Activated CD8-positive, alpha-beta T cell treated with anti-CD3 and anti-CD28 coated beads, Interleukin-2, amount 10 ng/mL, durations not matched to agents 7 days and 5 days (primary cell): ENCODE data around the gene YIF1B. TPM values are rescaled to one million over a fixed set of nuclear protein-coding genes. Genes with fewer than 3 reads are reported as not detected.
"Not testable (repeated sequence)": the region's sequence is repeated elsewhere in the genome, so short reads cannot be mapped to it uniquely, and the experiment has no call there.

Source experiments
- ATAC-seq: fragments of 150-1000 bp; cut with Tn5 transposase; one replicate; pipeline ENCODE4 v1.10.0; 2021; ENCODE audit warnings: moderate library complexity
- CTCF ChIA-PET: fragments of 350-600 bp; sonication (Branson Sonifier 250); formaldehyde crosslinking; loops from one replicate; lab custom pipeline; 2021; ENCODE audit warnings: antibody characterized with exemption; lab: Charles Lee
- POLR2A ChIA-PET: fragments of 350-600 bp; sonication (Branson Sonifier 250); formaldehyde crosslinking; loops from one replicate; lab custom pipeline; 2021; ENCODE audit warnings: antibody characterized with exemption; lab: Charles Lee
- DNase-seq: peaks from one replicate; pipeline ENCODE4 v3.0.0-alpha.2; 2020
- H3K27ac Mint-ChIP-seq: one replicate; pipeline ENCODE4 v1.8.0; 2021; ENCODE audit warnings: mild to moderate bottlenecking, mixed read lengths
- H3K27me3 Mint-ChIP-seq: one replicate; pipeline ENCODE4 v1.8.0; 2021; ENCODE audit warnings: low read depth, mixed read lengths
- H3K36me3 Mint-ChIP-seq: one replicate; pipeline ENCODE4 v1.8.0; 2021; ENCODE audit warnings: low read depth, mixed read lengths
- H3K4me1 Mint-ChIP-seq: one replicate; pipeline ENCODE4 v1.8.0; 2021; ENCODE audit warnings: low read depth, mixed read lengths
- H3K4me3 Mint-ChIP-seq: one replicate; pipeline ENCODE4 v1.8.0; 2021; ENCODE audit warnings: mild to moderate bottlenecking, mixed read lengths
- H3K9me3 Mint-ChIP-seq: one replicate; pipeline ENCODE4 v1.8.0; 2022; ENCODE audit warnings: mixed read lengths; ENCODE audit not compliant: insufficient read depth
- total RNA-seq, 2 experiments: library from RNA; stranded (reverse); gene quantifications; one replicate each; pipeline ENCODE4 v1.2.3, GENCODE V29; 2021

Gene YIF1B
- total RNA-seq, 2 experiments from 2014 or later: 66.6 to 72.3 TPM

DNA sequence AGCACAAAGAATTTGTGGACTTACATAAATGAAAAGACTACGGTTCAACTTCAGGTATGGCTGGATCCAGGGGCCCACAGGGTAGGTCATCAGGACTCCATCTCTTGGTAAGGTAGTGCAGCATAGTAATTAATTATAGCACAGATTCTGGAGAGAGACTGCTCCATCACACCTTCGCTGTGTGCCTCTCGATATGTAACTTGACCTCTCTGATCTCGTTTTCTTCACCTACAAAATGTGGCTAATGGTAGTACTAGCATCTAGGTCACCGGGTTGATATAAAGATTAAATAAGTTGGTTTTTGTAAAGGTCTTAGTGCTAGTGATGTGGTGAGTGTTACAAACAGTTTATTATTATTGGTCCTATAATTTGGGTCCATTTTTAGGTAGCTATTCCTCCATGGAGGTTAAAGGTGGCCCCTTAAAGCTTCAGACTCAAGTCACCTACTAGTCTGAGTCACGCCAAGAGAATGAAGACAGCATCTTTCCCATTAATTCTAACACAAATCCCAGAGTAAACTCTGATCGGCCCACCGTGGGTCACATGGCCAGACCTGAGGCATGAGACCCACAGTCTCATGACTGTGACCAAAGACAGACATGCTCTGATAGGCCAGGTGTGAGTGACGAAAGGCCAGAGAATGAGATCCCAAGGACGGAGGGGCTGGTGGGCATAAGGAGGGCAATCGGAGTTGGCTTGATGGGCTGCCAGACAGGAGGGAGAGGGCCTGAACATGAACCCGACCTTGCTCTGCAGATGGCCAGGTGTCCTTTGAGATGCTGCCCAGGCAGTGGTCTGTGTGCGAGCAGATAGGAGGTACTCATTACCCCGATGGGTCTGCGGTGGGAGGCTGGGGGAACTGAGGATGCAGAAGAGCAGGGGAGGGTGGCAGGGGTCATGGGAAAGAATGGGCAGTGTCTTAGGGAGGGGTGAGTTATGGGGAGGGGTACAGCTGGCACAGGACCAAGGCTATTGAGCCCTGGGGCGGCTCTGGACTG, 40.3 kb upstream of the YIF1B start:
- Mint-ChIP-seq H3K4me3 (no peak overlapping the region), H3K36me3 (no peaks in the 10 kb centered on the region), H3K9me3 (no peaks in the 10 kb centered on the region), H3K4me1 (peaks cover 4% of the 10 kb centered on the region), H3K27ac (no peak overlapping the region), H3K27me3 (peaks cover 25% of the 10 kb centered on the region)
- DNase-seq (no peak), ATAC-seq (no peak)
- CTCF ChIA-PET: no interaction called here
- POLR2A ChIA-PET: no interaction called here

- Mint-ChIP-seq H3K4me3 (no peak overlapping the region), H3K27ac (no peak overlapping the region), H3K27me3 (peaks cover 4% of the 10 kb centered on the region), H3K9me3 (no peaks in the 10 kb centered on the region), H3K36me3 (no peaks in the 10 kb centered on the region), H3K4me1 (no peaks in the 10 kb centered on the region)
- no peak for DNase-seq
- POLR2A ChIA-PET: no interaction called here
- CTCF ChIA-PET: interaction anchor here (1.2 kb wide), 1 partner anchor 126 kb away, joined by 5 read pairs; no protein-coding TSS in a partner anchor
- no peak for ATAC-seq
Observed at GRCh38 chr19:38352611-38353010, 36.9 kb upstream of the YIF1B start.

DNA sequence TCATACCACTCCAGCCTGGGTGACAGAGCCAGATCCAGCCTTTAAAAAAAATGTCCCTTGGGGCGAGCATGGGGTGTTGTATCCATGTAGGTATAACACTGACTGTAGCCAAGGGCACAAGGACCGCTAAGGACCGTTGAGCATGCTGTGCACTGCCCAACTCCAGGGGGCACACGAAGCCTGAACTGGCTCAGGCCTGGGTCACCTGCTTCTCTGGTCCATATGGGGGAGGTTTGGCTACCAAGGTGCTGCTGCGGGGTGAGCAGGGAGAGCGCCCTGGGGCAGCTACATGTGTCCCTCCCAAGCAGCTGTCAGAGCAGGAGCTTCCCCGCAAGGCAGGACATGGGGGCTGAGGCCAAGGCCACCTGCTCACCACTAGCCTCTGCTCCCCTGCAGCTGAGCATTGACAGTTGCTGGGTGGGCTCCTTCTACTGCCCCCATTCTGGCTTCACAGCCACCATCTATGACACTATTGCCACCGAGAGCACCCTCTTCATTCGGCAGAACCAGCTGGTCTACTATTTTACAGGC, 36.2 kb upstream of the YIF1B start:
- no peaks in the 10 kb centered on the region for H3K4me1 Mint-ChIP-seq
- peaks cover 4% of the 10 kb centered on the region for H3K27me3 Mint-ChIP-seq
- ChIA-PET POLR2A (interaction anchor here (1.1 kb wide), 1 partner anchor 10 kb away, joined by 3 read pairs; no protein-coding TSS in a partner anchor), CTCF (no interaction called here)
- ATAC-seq (peak; percentile 15), DNase-seq (no peak)
- no peak overlapping the region for H3K27ac Mint-ChIP-seq
- no peaks in the 10 kb centered on the region for H3K36me3 Mint-ChIP-seq
- no peaks in the 10 kb centered on the region for H3K9me3 Mint-ChIP-seq
- H3K4me3 Mint-ChIP-seq: no peak overlapping the region

GRCh38 chr19:38350883-38351282, 35.1 kb upstream of the YIF1B start:
- no peak overlapping the region for H3K4me3 Mint-ChIP-seq
- no peak for DNase-seq
- no peaks in the 10 kb centered on the region for H3K36me3 Mint-ChIP-seq
- no peaks in the 10 kb centered on the region for H3K4me1 Mint-ChIP-seq
- ChIA-PET CTCF (no interaction called here), POLR2A (interaction anchor here (1.1 kb wide), 1 partner anchor 11 kb away, joined by 3 read pairs; no protein-coding TSS in a partner anchor)
- H3K27ac Mint-ChIP-seq: no peak overlapping the region
- no peaks in the 10 kb centered on the region for H3K27me3 Mint-ChIP-seq
- no peak for ATAC-seq
- no peaks in the 10 kb centered on the region for H3K9me3 Mint-ChIP-seq

DNA sequence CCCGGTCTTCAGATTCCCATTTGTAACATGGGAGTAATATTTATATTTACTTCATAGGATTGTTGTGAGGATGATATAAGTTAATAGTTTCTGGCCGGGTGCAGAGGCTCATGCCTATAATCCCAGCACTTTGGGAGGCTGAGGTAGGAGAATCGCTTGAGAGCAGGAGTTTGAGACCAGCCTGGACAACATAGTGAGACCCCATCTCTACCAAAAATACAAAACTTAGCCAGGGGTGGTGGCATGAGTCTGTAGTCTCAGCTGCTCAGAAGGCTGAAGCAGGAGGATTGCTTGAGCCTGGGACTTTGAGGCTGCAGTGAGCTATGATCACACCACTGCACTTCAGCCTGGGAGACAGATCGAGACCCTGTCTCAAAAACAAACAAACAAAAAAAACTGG, 31.1 kb upstream of the YIF1B start:
- ATAC-seq (no peak), DNase-seq (no peak)
- H3K27me3 Mint-ChIP-seq: no peaks in the 10 kb centered on the region
- H3K27ac Mint-ChIP-seq: no peak overlapping the region
- no peaks in the 10 kb centered on the region for H3K4me1 Mint-ChIP-seq
- CTCF ChIA-PET: no interaction called here
- H3K36me3 Mint-ChIP-seq: peaks cover 3% of the 10 kb centered on the region
- POLR2A ChIA-PET: no interaction called here
- H3K9me3 Mint-ChIP-seq: no peaks in the 10 kb centered on the region
- H3K4me3 Mint-ChIP-seq: no peak overlapping the region

GRCh38 chr19:38340927-38341326, 25.2 kb upstream of the YIF1B start:
- H3K27ac Mint-ChIP-seq: no peak overlapping the region
- ChIA-PET CTCF (no interaction called here), POLR2A (no interaction called here)
- H3K4me3 Mint-ChIP-seq: no peak overlapping the region
- no peaks in the 10 kb centered on the region for H3K27me3 Mint-ChIP-seq
- no peaks in the 10 kb centered on the region for H3K9me3 Mint-ChIP-seq
- peaks cover 11% of the 10 kb centered on the region for H3K4me1 Mint-ChIP-seq
- DNase-seq: no peak
- no peak for ATAC-seq
- peaks cover 14% of the 10 kb centered on the region for H3K36me3 Mint-ChIP-seq

DNA sequence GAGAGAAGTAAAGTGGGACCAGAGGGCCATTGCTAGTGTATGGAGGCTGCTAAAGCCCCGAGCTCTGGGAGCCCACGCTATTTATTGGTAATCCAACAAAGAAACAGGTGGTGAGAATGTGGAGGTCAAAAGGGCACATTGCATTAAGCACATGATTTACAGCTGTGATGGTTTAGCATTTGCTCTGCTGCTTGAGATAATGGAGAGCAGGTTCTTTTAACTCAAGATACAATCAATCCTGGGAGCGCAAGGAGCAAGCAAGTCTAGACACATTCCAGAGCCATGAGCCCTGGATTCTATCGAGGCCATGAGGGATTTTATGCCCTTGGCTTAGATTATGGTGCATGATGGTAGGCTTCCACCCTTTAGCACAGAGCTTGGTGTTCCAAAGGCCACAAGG, 23.3 kb upstream of the YIF1B start:
- H3K4me1 Mint-ChIP-seq: peaks cover 11% of the 10 kb centered on the region
- POLR2A ChIA-PET: interaction anchor here (1.5 kb wide), 1 partner anchor 36 kb away, joined by 7 read pairs; the partner anchor contains the start of gene PSMD8
- not testable (repeated sequence) for ATAC-seq, H3K27me3 Mint-ChIP-seq, DNase-seq, H3K4me3 Mint-ChIP-seq, H3K9me3 Mint-ChIP-seq, H3K27ac Mint-ChIP-seq
- H3K36me3 Mint-ChIP-seq: peaks cover 14% of the 10 kb centered on the region
- CTCF ChIA-PET: interaction anchor here (1.4 kb wide), 1 partner anchor 105 kb away, joined by 3 read pairs; no protein-coding TSS in a partner anchor

GRCh38 chr19:38337360-38337653, 21.6 kb upstream of the YIF1B start:
- H3K4me1 Mint-ChIP-seq: peaks cover 11% of the 10 kb centered on the region

DNA sequence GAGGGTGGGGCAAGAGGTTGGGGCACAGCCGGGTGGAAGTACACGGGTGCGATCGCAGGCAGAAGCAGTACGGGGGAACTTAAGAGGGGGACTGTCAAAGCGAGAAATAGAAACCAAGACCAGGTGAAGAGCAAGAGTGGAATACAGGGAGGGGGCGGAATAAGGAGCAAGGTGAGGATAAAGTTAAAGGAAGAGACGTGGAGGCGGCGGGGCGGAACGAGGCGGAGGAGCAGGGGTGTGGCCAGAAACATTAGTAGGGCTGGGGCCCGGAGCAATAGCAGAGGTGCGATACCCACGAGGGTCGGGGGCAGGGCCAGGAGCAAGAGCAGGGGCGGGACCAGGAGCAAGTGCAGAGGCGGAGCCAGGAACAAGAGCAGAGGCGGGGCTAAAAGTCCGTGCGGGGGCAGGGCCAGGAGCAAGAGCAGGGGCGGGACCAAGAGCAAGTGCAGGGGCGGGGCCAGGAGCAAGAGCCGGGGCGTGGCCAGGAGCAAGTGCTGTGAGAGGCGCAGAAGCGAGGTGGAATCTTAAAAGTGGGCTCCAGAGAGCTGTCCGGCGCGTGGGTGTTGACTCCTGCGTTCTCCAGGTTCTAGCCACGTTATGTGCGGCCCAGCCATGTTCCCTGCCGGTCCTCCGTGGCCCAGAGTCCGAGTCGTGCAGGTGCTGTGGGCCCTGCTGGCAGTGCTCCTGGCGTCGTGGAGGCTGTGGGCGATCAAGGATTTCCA, 21.1 kb upstream of the YIF1B start:
- peak; percentile 98 for DNase-seq
- Mint-ChIP-seq H3K4me3 (peak overlapping the region; percentile 87), H3K27me3 (no peaks in the 10 kb centered on the region), H3K9me3 (no peaks in the 10 kb centered on the region), H3K36me3 (peaks cover 12% of the 10 kb centered on the region), H3K27ac (peak overlapping the region; percentile 98), H3K4me1 (peaks cover 11% of the 10 kb centered on the region)
- ATAC-seq: peak; percentile 74
- CTCF ChIA-PET: interaction anchor here (0.7 to 3.0 kb wide), 11 partner anchors 11 to 434 kb away, joined by 3 to 27 read pairs (median 8); partner anchors contain the start of genes PSMD8 and SPINT2
- POLR2A ChIA-PET: interaction anchor here (0.9 to 1.0 kb wide), 2 partner anchors 38 to 39 kb away, joined by 3 to 19 read pairs; partner anchors contain the start of gene PSMD8

More at GRCh38 chr19:38337360-38337653, 21.6 kb upstream of the YIF1B start:
- Mint-ChIP-seq H3K4me3 (peak overlapping the region; percentile 87), H3K9me3 (no peaks in the 10 kb centered on the region), H3K27ac (peak overlapping the region; percentile 98), H3K27me3 (no peaks in the 10 kb centered on the region), H3K36me3 (peaks cover 12% of the 10 kb centered on the region)
- DNase-seq (no peak), ATAC-seq (no peak)
- ChIA-PET POLR2A (no interaction called here), CTCF (interaction anchor here (1.1 to 3.0 kb wide), 2 partner anchors 105 to 195 kb away, joined by 3 to 24 read pairs; no protein-coding TSS in a partner anchor)

- ChIA-PET CTCF (interaction anchor here (0.6 to 3.0 kb wide), 23 partner anchors 10 to 434 kb away, joined by 3 to 27 read pairs (median 4); partner anchors contain the start of genes C19orf33, FAM98C, GGN and KCNK6), POLR2A (interaction anchor here (0.7 to 1.0 kb wide), 6 partner anchors 12 to 48 kb away, joined by 3 to 19 read pairs (median 3); partner anchors contain the start of gene PSMD8)
- Mint-ChIP-seq H3K9me3 (no peaks in the 10 kb centered on the region), H3K4me3 (peak overlapping the region; percentile 87), H3K4me1 (peaks cover 11% of the 10 kb centered on the region), H3K27me3 (no peaks in the 10 kb centered on the region), H3K27ac (peak overlapping the region; percentile 98), H3K36me3 (peaks cover 12% of the 10 kb centered on the region)
- ATAC-seq (peak; percentile 83), DNase-seq (peak; percentile 96)
Observed at GRCh38 chr19:38335949-38336637, 20.3 kb upstream of the YIF1B start.

GRCh38 chr19:38333245-38333644, 17.5 kb upstream of the YIF1B start:
- POLR2A ChIA-PET: no interaction called here
- peaks cover 8% of the 10 kb centered on the region for H3K4me1 Mint-ChIP-seq
- no peak overlapping the region for H3K27ac Mint-ChIP-seq
- no peak for DNase-seq
- ATAC-seq: no peak
- no peaks in the 10 kb centered on the region for H3K9me3 Mint-ChIP-seq
- no peak overlapping the region for H3K4me3 Mint-ChIP-seq
- CTCF ChIA-PET: interaction anchor here (0.9 to 3.4 kb wide), 5 partner anchors 11 to 98 kb away, joined by 3 to 23 read pairs (median 3); no protein-coding TSS in a partner anchor
- H3K27me3 Mint-ChIP-seq: no peaks in the 10 kb centered on the region
- H3K36me3 Mint-ChIP-seq: peaks cover 19% of the 10 kb centered on the region
